NCI-H82 treated with DMSO at 0.1 percent for 48 hours (cell line): ENCODE measurements around the gene CDC14A.
"Not testable (repeated sequence)": the region's sequence is repeated elsewhere in the genome, so short reads cannot be mapped to it uniquely, and the experiment has no call there.

Source experiments
- DNase-seq: peaks from one replicate; lab custom pipeline; 2025; ENCODE audit not compliant: unreplicated experiment; lab: John Stamatoyannopoulos, UW

CDC14A gene

GRCh38 chr1:100400404-100400803 is 48.1 kb downstream of the CDC14A start:
- DNase-seq, result no peak

- no peak for DNase-seq
These were observed 52.5 kb downstream of the CDC14A start for GRCh38 chr1:100404821-100405220.

- not testable (repeated sequence) for DNase-seq
These were observed 53.6 kb downstream of the CDC14A start for GRCh38 chr1:100405902-100406301.

DNA sequence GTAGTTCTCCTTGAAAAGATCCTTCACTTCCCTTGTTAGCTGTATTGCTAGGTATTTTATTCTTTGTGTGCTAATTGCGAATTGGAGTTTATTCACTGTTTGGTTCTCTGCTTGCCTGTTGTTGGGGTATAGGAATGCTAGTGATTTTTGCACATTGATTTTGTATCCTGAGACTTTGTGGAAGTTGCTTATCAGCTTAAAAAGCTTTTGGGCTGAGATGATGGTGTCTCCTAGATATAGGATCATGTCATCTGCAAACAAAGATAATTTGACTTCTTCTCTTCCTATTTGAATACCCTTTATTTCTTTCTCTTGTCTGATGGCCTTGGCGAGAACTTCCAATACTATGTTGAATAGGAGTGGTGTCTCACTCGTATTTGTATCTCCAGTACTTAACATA is 55.1 kb downstream of the CDC14A start:
- not testable (repeated sequence) for DNase-seq

DNA sequence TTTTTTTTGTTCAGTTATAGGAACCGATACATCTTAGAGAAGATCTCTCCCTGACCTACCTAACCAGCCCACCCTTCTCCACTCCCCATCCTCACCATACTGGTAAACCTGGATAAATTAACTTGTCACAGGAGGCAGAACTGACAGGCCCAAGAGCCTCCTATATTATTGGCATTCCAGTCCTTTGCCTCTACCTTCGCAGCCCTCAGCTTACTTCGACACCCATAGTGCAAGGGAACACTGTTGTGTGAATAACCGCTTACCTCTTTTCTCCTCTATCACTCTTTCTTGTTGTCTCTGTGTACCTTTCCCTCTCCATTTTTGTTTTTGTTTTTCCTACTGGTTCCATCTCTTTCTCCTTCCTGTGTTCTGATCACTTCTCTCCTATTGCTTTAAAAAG is 58.7 kb downstream of the CDC14A start:
- no peak for DNase-seq

DNA sequence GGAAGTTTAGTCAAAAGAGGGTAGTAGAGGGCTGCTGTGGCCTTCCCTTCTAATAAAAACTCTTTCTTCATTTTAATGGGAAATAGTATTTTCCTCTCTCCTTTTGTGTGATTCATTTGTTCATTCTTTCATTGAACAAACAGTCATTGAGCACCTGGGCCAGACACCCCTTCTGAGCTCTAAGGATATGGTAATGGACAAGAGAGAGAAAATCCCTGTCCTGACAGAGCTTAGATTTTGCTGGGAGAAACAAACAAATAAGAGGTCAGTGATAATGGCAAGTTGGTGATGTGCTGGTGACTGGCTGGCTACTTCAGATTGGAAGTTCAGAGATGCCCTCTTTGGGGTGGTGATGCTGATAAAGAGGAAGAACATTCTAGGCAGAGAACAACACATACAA is 59.3 kb downstream of the CDC14A start:
- no peak for DNase-seq

DNA sequence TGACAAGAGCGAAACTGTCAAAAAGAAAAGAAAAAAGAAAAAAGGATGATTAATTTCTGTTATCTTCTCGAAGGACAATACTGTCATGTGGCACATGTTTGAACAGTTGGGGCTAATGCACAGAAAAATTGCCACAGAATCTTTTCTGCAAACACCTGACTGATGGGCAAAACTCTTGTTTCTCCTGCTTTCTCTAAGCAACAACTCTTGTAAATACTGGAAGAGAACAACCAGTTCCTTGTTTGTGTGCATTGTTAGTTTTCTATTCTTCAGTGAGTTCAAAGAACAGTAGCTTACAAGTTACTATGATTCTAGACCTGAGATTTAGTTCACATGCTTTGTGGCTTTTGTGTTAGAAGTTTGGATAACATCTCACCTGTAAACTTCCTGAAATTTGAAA is 60.7 kb downstream of the CDC14A start:
- no peak for DNase-seq

GRCh38 chr1:100414693-100415497 is 62.6 kb downstream of the CDC14A start:
- DNase-seq, result no peak

GRCh38 chr1:100415498-100415778 is 63.1 kb downstream of the CDC14A start:
- no peak for DNase-seq

- DNase-seq, result no peak
These were observed 66.8 kb downstream of the CDC14A start for GRCh38 chr1:100419072-100419471.

- no peak for DNase-seq
These were observed 69.8 kb downstream of the CDC14A start for GRCh38 chr1:100422065-100422464.

GRCh38 chr1:100423832-100424337 is 71.6 kb downstream of the CDC14A start:
- no peak for DNase-seq

GRCh38 chr1:100428160-100428559 is 75.9 kb downstream of the CDC14A start:
- no peak for DNase-seq

DNA sequence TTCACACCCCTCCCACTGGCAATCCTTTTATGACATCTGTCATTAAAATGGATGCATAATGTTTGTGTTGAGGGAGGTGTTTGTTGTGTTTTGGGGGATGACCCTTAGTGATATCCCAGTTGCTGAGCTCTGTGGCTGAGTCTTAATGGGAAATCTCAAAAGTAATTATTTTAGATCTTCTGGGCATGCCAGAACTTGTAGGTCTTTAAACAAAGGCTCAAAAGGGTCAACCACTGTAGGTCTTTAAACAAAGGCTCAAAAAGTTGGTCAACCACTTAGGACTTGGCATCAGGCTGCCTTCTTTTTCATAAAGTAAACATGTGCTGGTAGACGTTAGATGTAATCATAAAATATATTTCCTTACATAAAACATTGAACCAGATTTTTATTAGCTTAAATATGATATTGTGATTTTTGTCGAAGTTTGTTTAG is 78.0 kb downstream of the CDC14A start:
- no peak for DNase-seq

GRCh38 chr1:100431954-100432353 is 79.6 kb downstream of the CDC14A start:
- DNase-seq, result no peak

DNA sequence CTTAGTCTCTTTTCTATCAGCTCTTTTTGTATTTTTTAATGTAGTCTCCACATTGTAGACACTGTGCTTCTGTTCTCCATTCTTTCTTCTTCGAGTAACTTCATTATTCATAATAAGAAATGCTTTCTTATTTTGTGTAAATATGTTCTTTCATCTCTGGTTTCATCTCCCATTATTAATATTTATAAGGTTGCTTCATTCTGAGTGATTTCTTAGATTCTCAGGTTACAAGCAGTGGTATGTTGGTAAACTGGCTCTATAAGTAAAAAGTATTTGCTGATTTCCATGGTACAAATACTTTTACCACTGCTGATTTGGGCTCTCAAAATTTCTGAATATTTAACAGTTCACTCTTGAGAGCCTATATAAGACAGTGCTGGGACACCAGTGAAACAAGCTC is 81.3 kb downstream of the CDC14A start:
- no peak for DNase-seq

- DNase-seq, result no peak
These were observed 82.5 kb downstream of the CDC14A start for GRCh38 chr1:100434831-100435230.

DNA sequence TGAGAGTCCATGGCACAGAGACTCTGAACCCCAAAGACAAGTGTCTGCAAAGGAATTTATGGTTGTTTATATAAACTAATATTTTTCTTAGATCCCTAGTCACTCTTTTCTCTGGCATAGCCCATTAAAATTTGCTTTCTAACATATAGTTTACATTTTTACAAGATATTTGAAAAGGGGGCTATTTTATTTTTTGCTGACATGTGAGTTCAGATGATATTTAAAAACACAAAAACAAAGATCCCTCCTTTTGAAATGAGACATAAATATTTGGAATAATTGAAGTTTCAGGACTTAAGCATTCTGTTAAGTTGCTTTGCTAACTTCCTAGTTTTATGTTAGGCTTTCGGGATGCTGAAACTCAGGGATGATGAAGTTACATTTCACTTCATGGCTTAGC is 86.1 kb downstream of the CDC14A start:
- no peak for DNase-seq

DNA sequence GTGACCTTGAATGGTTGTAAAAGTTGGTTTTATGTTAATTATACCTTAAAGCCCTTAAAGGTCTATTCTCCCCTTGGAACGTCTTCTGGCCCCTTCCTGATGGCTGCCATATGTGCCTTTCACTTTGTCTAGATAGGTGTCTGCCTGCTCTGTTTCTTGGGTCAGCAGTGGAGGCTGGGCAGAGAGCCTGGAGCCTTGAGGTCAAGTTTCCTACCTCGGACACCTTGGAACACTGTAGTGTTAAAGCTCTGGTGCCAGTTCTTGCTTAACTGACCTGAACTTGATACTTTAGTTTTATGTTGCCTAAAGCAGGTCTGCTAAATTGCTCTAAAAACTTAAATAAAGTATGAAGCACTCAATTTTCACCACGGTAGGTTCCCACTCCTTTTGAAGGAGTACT is 86.5 kb downstream of the CDC14A start:
- DNase-seq, result no peak

GRCh38 chr1:100440075-100440809 is 87.9 kb downstream of the CDC14A start:
- DNase-seq, result no peak

GRCh38 chr1:100441146-100441545 is 88.8 kb downstream of the CDC14A start:
- DNase-seq, result no peak

DNA sequence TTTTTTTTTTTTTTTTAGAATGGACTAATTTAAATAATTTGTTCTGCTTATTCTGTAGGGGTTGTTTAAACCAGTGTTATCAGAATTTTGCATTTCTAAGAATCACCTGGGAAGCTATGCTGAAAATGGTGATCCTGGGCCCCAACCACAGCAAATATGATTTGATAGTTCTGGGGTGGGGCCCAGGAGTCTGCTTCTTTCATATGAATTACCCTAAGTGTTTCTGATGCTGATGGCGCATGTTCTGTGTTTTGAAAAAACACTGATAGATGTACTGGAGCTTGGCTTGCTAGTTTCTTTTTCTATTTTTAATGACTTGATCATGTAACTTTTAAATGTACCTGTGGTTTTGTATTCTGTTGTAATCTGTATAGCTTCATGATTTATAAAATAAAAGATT is 89.3 kb downstream of the CDC14A start:
- DNase-seq, result no peak
